HCT116 (cell line): ENCODE results near the gene FOXD1. TPM values are rescaled to one million over a fixed set of nuclear protein-coding genes. Genes with fewer than 3 reads are reported as not detected.
A peak's percentile ranks its signal among the peaks of the same experiment; 100 is the strongest.

Source experiments
- ATAC-seq: fragments of 200-7000 bp; cut with Tn5 transposase; 2 replicates; pipeline ENCODE4 v1.9.1; 2020; ENCODE audit warnings: mild to moderate bottlenecking, moderate library complexity
- BruUV-seq: library from RNA; stranded (reverse); fragments of 400-500 nt; replicated peaks from 2 replicates; lab custom pipeline; 2021; lab: Mats Ljungman, UMichigan
- CTCF ChIA-PET: fragments of 300-600 bp; sonication (Branson Sonifier 250); formaldehyde crosslinking; loops from one replicate; lab custom pipeline; 2021; ENCODE audit warnings: antibody characterized with exemption; lab: Charles Lee
- POLR2A ChIA-PET: fragments of 300-600, 350-600 bp; sonication (Branson Sonifier 250); formaldehyde crosslinking; loops from one replicate; lab custom pipeline; 2021; ENCODE audit warnings: antibody characterized with exemption; lab: Charles Lee
- RAD21 ChIA-PET, 2 experiments: fragments of 300-600 bp; sonication (Branson Sonifier 250); formaldehyde crosslinking; loops; one replicate each; lab custom pipeline; 2023; ENCODE audit warnings: low total read pairs in 2 of 2; ENCODE audit not compliant: uncharacterized antibody in 2 of 2, unreplicated experiment in 2 of 2, low non-redundant PET in 1 of 2; lab: Charles Lee
- DNase-seq: peaks from one replicate; pipeline ENCODE4 v3.0.0-alpha.2; 2010; ENCODE audit warnings: low read depth, low spot score
- H2AFZ ChIP-seq: fragments of 200-600 bp; shearing (Covaris generic), sonication (generic); 2 replicates; pipeline ENCODE4 v1.6.1; 2017; ENCODE audit warnings: low read depth, mixed run types, mixed read lengths, antibody characterized with exemption, low read length; ENCODE audit not compliant: poor library complexity, severe bottlenecking
- H3K27ac ChIP-seq: 2 replicates; pipeline ENCODE4 v1.5.1; 2012; ENCODE audit warnings: low read depth, low read length
- H3K27me3 ChIP-seq: fragments of 200-600 bp; sonication (generic); 2 replicates; pipeline ENCODE4 v1.6.1; 2016; ENCODE audit warnings: mixed run types, low read length, mixed read lengths; ENCODE audit not compliant: insufficient read depth
- H3K36me3 ChIP-seq, 2 experiments: fragments of 200-500 bp in 1 of 2; fragments of 200-600 bp in 1 of 2; sonication (Bioruptor generic) in 1 of 2; sonication (generic) in 1 of 2; 2 replicates each; pipeline versions ENCODE4 v1.5.1 to v1.6.1; 2014 to 2016; ENCODE audit warnings: low read length in 2 of 2, inconsistent platforms in 1 of 2, mixed read lengths in 1 of 2, mixed run types in 1 of 2; ENCODE audit not compliant: insufficient read depth in 2 of 2, control insufficient read depth in 1 of 2
- H3K4me1 ChIP-seq, 2 experiments: fragments of 200-600 bp in 1 of 2; sonication (generic) in 1 of 2; 2 replicates each; pipeline versions ENCODE4 v1.5.1 to v1.6.1; 2012 to 2017; ENCODE audit warnings: low read length in 2 of 2, inconsistent platforms in 1 of 2, mild to moderate bottlenecking in 1 of 2, mixed read lengths in 1 of 2, mixed run types in 1 of 2, moderate library complexity in 1 of 2; ENCODE audit not compliant: insufficient read depth in 2 of 2, control insufficient read depth in 1 of 2
- H3K4me2 ChIP-seq: fragments of 200-600 bp; sonication (generic); 2 replicates; pipeline ENCODE4 v1.6.1; 2017; ENCODE audit warnings: mixed run types, low read length, mixed read lengths
- H3K4me3 ChIP-seq, 2 experiments: fragments of 200-600 bp in 1 of 2; sonication (generic) in 1 of 2; replicated peaks in 1 of 2; 2 replicates each; pipeline ENCODE4 v1.5.1; 2011 to 2016; ENCODE audit warnings: low read length in 2 of 2, control low read depth in 1 of 2, low read depth in 1 of 2, mild to moderate bottlenecking in 1 of 2, mixed read lengths in 1 of 2, mixed run types in 1 of 2
- H3K79me2 ChIP-seq: fragments of 200-600 bp; sonication (generic); 2 replicates; pipeline ENCODE4 v1.6.1; 2017; ENCODE audit warnings: mild to moderate bottlenecking, mixed run types, low read length, moderate library complexity, mixed read lengths; ENCODE audit not compliant: insufficient read depth
- H3K9ac ChIP-seq: fragments of 200-600 bp; sonication (generic); 2 replicates; pipeline ENCODE4 v1.6.1; 2016; ENCODE audit warnings: low read length, mixed read lengths
- H3K9me2 ChIP-seq: fragments of 200-600 bp; sonication (generic), shearing (Covaris generic); 2 replicates; pipeline ENCODE4 v1.6.1; 2017; ENCODE audit warnings: mixed run types, mild to moderate bottlenecking, moderate library complexity; ENCODE audit not compliant: insufficient read depth
- H3K9me3 ChIP-seq, 2 experiments: fragments of 200-500 bp in 1 of 2; fragments of 200-600 bp in 1 of 2; sonication (Bioruptor generic) in 1 of 2; sonication (generic) in 1 of 2; 2 replicates each; pipeline ENCODE4 v1.6.1; 2014 to 2017; ENCODE audit warnings: low read length in 2 of 2, mixed read lengths in 2 of 2, inconsistent platforms in 1 of 2, low read depth in 1 of 2, mild to moderate bottlenecking in 1 of 2, mixed run types in 1 of 2, moderate library complexity in 1 of 2; ENCODE audit not compliant: control insufficient read depth in 1 of 2, insufficient read depth in 1 of 2
- H4K20me1 ChIP-seq: fragments of 200-600 bp; sonication (generic), shearing (Covaris generic); 2 replicates; pipeline ENCODE4 v1.6.1; 2017; ENCODE audit warnings: mixed run types, mild to moderate bottlenecking, moderate library complexity; ENCODE audit not compliant: insufficient read depth
- ATF3 ChIP-seq: IDR thresholded peaks from 2 replicates; pipeline ENCODE4 v1.6.1; 2012
- CBX3 ChIP-seq: IDR thresholded peaks from 2 replicates; pipeline ENCODE4 v1.6.1; 2012; ENCODE audit warnings: low read depth
- CEBPB ChIP-seq: IDR thresholded peaks from 2 replicates; pipeline ENCODE4 v1.6.1; 2012; ENCODE audit warnings: low read depth
- CTCF ChIP-seq, 3 experiments: fragments of 200-600 bp in 1 of 3; sonication (generic) in 1 of 3; IDR thresholded peaks in 2 of 3; conservative IDR thresholded peaks in 1 of 3; 2 replicates each; pipeline ENCODE4 v1.5.1; 2012 to 2017; ENCODE audit warnings: low read depth in 2 of 3, low read length in 2 of 3, antibody characterized with exemption in 1 of 3, borderline replicate concordance in 1 of 3, control low read depth in 1 of 3, mild to moderate bottlenecking in 1 of 3, mixed read lengths in 1 of 3, mixed run types in 1 of 3, moderate library complexity in 1 of 3; ENCODE audit not compliant: insufficient read depth in 1 of 3
- EGR1 ChIP-seq: IDR thresholded peaks from 2 replicates; pipeline ENCODE4 v1.6.1; 2012; ENCODE audit warnings: low read depth
- ELF1 ChIP-seq: IDR thresholded peaks from 2 replicates; pipeline ENCODE4 v1.6.1; 2012; ENCODE audit warnings: low read depth, borderline replicate concordance
- EZH2 ChIP-seq: fragments of 200-600 bp; sonication (generic); IDR thresholded peaks from 2 replicates; pipeline ENCODE4 v1.6.1; 2017; ENCODE audit warnings: antibody characterized with exemption, mixed run types
- EZH2phosphoT487 ChIP-seq: fragments of 200-600 bp; IDR thresholded peaks from 2 replicates; pipeline ENCODE4 v1.6.1; 2018; ENCODE audit warnings: antibody characterized with exemption, borderline replicate concordance
- FOSL1 ChIP-seq: IDR thresholded peaks from 2 replicates; pipeline ENCODE4 v1.6.1; 2012; ENCODE audit warnings: low read depth
- JUND ChIP-seq: IDR thresholded peaks from 2 replicates; pipeline ENCODE4 v1.6.1; 2012
- POLR2A ChIP-seq: IDR thresholded peaks from 2 replicates; pipeline ENCODE4 v1.7.0; 2011; ENCODE audit warnings: borderline replicate concordance; ENCODE audit not compliant: insufficient read depth, insufficient read length; ENCODE audit errors: extremely low read depth
- POLR2AphosphoS5 ChIP-seq: IDR thresholded peaks from 2 replicates; pipeline ENCODE4 v1.6.1; 2011; ENCODE audit warnings: mild to moderate bottlenecking, low read depth, low read length, moderate library complexity
- RAD21 ChIP-seq: IDR thresholded peaks from 2 replicates; pipeline ENCODE4 v1.6.1; 2012; ENCODE audit warnings: low read depth, mild to moderate bottlenecking
- TCF7L2 ChIP-seq: IDR thresholded peaks from 2 replicates; pipeline ENCODE4 v1.7.0; 2011; ENCODE audit warnings: borderline replicate concordance, inconsistent platforms; ENCODE audit not compliant: insufficient read depth, insufficient read length; ENCODE audit errors: extremely low read depth
- YY1 ChIP-seq: IDR thresholded peaks from 2 replicates; pipeline ENCODE4 v1.6.1; 2011; ENCODE audit warnings: low read length, low read depth, moderate library complexity, mild to moderate bottlenecking; ENCODE audit not compliant: insufficient replicate concordance; ENCODE audit errors: extremely low read depth
- ZBTB33 ChIP-seq: IDR thresholded peaks from 2 replicates; pipeline ENCODE4 v1.6.1; 2011; ENCODE audit warnings: mild to moderate bottlenecking, low read length, moderate library complexity; ENCODE audit not compliant: insufficient replicate concordance; ENCODE audit errors: extremely low read depth
- ZFX ChIP-seq: fragments of 450-650 bp; IDR thresholded peaks from 2 replicates; pipeline ENCODE4 v1.6.1; 2017
- intact Hi-C: fragments of 100-400 bp; cut with micrococcal nuclease; formaldehyde crosslinking; loops from 2 replicates; pipeline ENCODE4 v1.10.0; 2022
- total RNA-seq: library from RNA; stranded (reverse); gene quantifications from one replicate; pipeline ENCODE4 v1.2.1, GENCODE V29; 2021; ENCODE audit not compliant: unreplicated experiment

The FOXD1 gene
- total RNA-seq, 1 experiment from 2014 or later, result 26.8 TPM

- no peaks in the 10 kb centered on the region for H3K79me2 ChIP-seq
- DNase-seq (no peak), ATAC-seq (no peak)
- H3K4me2 ChIP-seq, result peak overlapping the region; percentile 15; the same call in 1 of the 2 replicates
- H3K4me3 ChIP-seq, result no peak overlapping the region
- ChIA-PET POLR2A (no interaction called here), CTCF (no interaction called here), RAD21 (no interaction called here)
- H3K27me3 ChIP-seq, result no peaks in the 10 kb centered on the region
- TF ChIP-seq EZH2phosphoT487 (no peak), CTCF (IDR thresholded peaks at IDR 0.05 in 2 of 3, conservative IDR thresholded peaks at IDR 0.05 in 1 of 3; ENCODE audit: borderline replicate concordance in 1 of 3, insufficient read depth in 1 of 3, low read depth in 2 of 3, low read length in 2 of 3) (no peak), CBX3 (no peak), JUND (0 out of 2 replicates have a peak, but pooled peaks have one; percentile 20), POLR2A (no peak), EGR1 (no peak), ATF3 (no peak), TCF7L2 (no peak), FOSL1 (peak; percentile 14; the same call in 1 of the 2 replicates), ZBTB33 (no peak), YY1 (no peak), ZFX (no peak), EZH2 (no peak), CEBPB (0 out of 2 replicates have a peak, but pooled peaks have one; percentile 32), RAD21 (no peak), POLR2AphosphoS5 (no peak), ELF1 (no peak)
- BruUV-seq, result no TSS peak
- H2AFZ ChIP-seq, result peak overlapping the region; percentile 17
- H3K4me1 ChIP-seq, result peaks cover 0 to 14% of the 10 kb centered on the region in 2 experiments; a peak in 2 of 4 replicates
- 0 out of 4 replicates have a peak, but pooled peaks cover 0 to 3% of the 10 kb centered on the region in 2 experiments for H3K9me3 ChIP-seq
- no peaks in the 10 kb centered on the region for H4K20me1 ChIP-seq
- no peak overlapping the region for H3K9ac ChIP-seq
- intact Hi-C loops, result no loop called here
- no peaks in the 10 kb centered on the region for H3K9me2 ChIP-seq
- H3K27ac ChIP-seq, result no peak overlapping the region
- no peaks in the 10 kb centered on the region for H3K36me3 ChIP-seq
Observed at GRCh38 chr5:73412597-73412988, 36.0 kb downstream of the FOXD1 start.
